Globus pallidus (tissue), 1 donor: Measurements from ENCODE around the gene PRKN.

Experiments
- DNase-seq: peaks from one replicate; pipeline ENCODE4 v3.0.0-alpha.2; 2015; ENCODE audit warnings: low spot score

Gene PRKN

GRCh38 chr6:162237331-162237730 is 490.2 kb downstream of the PRKN start:
- DNase-seq = no peak

- peak; percentile 16 for DNase-seq
Measured at GRCh38 chr6:162234631-162235030, 492.9 kb downstream of the PRKN start.

GRCh38 chr6:162230147-162230752 is 497.3 kb downstream of the PRKN start:
- DNase-seq = no peak

GRCh38 chr6:162229093-162229492 is 498.5 kb downstream of the PRKN start:
- no peak for DNase-seq

- DNase-seq = no peak
Measured at GRCh38 chr6:162226803-162227202, 500.8 kb downstream of the PRKN start.

- DNase-seq = no peak
Measured at GRCh38 chr6:162222521-162222920, 505.0 kb downstream of the PRKN start.

GRCh38 chr6:162220876-162221275 is 506.7 kb downstream of the PRKN start:
- DNase-seq = no peak

GRCh38 chr6:162219266-162219665 is 508.3 kb downstream of the PRKN start:
- no peak for DNase-seq

- no peak for DNase-seq
Measured at GRCh38 chr6:162217811-162218493, 509.6 kb downstream of the PRKN start.

- DNase-seq = no peak
Measured at GRCh38 chr6:162217058-162217457, 510.5 kb downstream of the PRKN start.

- no peak for DNase-seq
Measured at GRCh38 chr6:162211777-162212176, 515.8 kb downstream of the PRKN start.

GRCh38 chr6:162211022-162211421 is 516.5 kb downstream of the PRKN start:
- no peak for DNase-seq

- DNase-seq = no peak
Measured at GRCh38 chr6:162203287-162203686, 524.3 kb downstream of the PRKN start.

GRCh38 chr6:162200945-162201690 is 526.4 kb downstream of the PRKN start:
- no peak for DNase-seq

GRCh38 chr6:162200041-162200440 is 527.5 kb downstream of the PRKN start:
- DNase-seq = no peak

- DNase-seq = no peak
Measured at GRCh38 chr6:162198925-162199324, 528.6 kb downstream of the PRKN start.

- no peak for DNase-seq
Measured at GRCh38 chr6:162198076-162198475, 529.5 kb downstream of the PRKN start.

- DNase-seq = no peak
Measured at GRCh38 chr6:162195441-162195840, 532.1 kb downstream of the PRKN start.

- no peak for DNase-seq
Measured at GRCh38 chr6:162190981-162191380, 536.6 kb downstream of the PRKN start.

GRCh38 chr6:162187168-162187935 is 540.2 kb downstream of the PRKN start:
- DNase-seq = no peak

GRCh38 chr6:162184465-162184864 is 543.1 kb downstream of the PRKN start:
- no peak for DNase-seq

GRCh38 chr6:162181741-162182401 is 545.7 kb downstream of the PRKN start:
- DNase-seq = no peak
